ENCODE results near the gene PRDM9.

Gene PRDM9

GRCh38 chr5:23528677-23529076 is 21.3 kb downstream of the PRDM9 start:
- DNase-seq, result no peak

GRCh38 chr5:23530571-23530970 is 23.2 kb downstream of the PRDM9 start:
- DNase-seq, result no peak

GRCh38 chr5:23571059-23571458 is 63.6 kb downstream of the PRDM9 start:
- no peak for DNase-seq

All from Kasumi-1 (cell line).